ENCODE data around the gene ADARB2.

- TF ChIP-seq EZH2 (IDR thresholded peaks at IDR 0.05; ENCODE audit: insufficient read depth, poor library complexity, severe bottlenecking) (no peak), EZH2phosphoT487 (IDR thresholded peaks at IDR 0.05; ENCODE audit: insufficient read depth, low read depth) (no peak)
These were observed 91.0 kb downstream of the ADARB2 start for GRCh38 chr10:1646332-1646731.
